Measurements from ENCODE around the gene ABCB10.
"Not testable (repeated sequence)": the region's sequence is repeated elsewhere in the genome, so short reads cannot be mapped to it uniquely, and the experiment has no call there.

ABCB10 gene

GRCh38 chr1:229531326-229531725 lies 27.2 kb downstream of the ABCB10 start:
- TF ChIP-seq Cebpa-rat (IDR thresholded peaks at IDR 0.05) = no peak
- no peaks in the 10 kb centered on the region; a peak in 3 of 22 replicates for H4K20me1 ChIP-seq
- H3K27ac ChIP-seq = no peak overlapping the region
- H3K4me1 ChIP-seq = no peaks in the 10 kb centered on the region
- no peak overlapping the region for H3K4me3 ChIP-seq
- H3K27me3 ChIP-seq = no peaks in the 10 kb centered on the region
- no peak overlapping the region for H3K9ac ChIP-seq
- H3K9me3 ChIP-seq (replicated peaks in 1 of 11) = no peaks in the 10 kb centered on the region
- H3K36me3 ChIP-seq = peaks cover 82 to 100% (median 96%) of the 10 kb centered on the region in 11 experiments
- no peak overlapping the region for H3K4me2 ChIP-seq

GRCh38 chr1:229529639-229530038 lies 28.9 kb downstream of the ABCB10 start:
- Histone ChIP-seq H3K4me1 (no peaks in the 10 kb centered on the region), H4K20me1 (no peaks in the 10 kb centered on the region; a peak in 3 of 22 replicates), H3K27ac (no peak overlapping the region), H3K36me3 (peaks cover 87 to 100% (median 96%) of the 10 kb centered on the region in 11 experiments), H3K4me3 (no peak overlapping the region), H3K27me3 (no peaks in the 10 kb centered on the region), H3K9me3 (replicated peaks in 1 of 11) (no peaks in the 10 kb centered on the region), H3K9ac (no peak overlapping the region), H3K4me2 (no peak overlapping the region)
- no peak for TF ChIP-seq Cebpa-rat (IDR thresholded peaks at IDR 0.05)

- Histone ChIP-seq H3K9ac (no peak overlapping the region), H3K4me3 (no peak overlapping the region), H3K4me1 (no peaks in the 10 kb centered on the region), H3K9me3 (replicated peaks in 1 of 11) (no peaks in the 10 kb centered on the region), H3K4me2 (no peak overlapping the region), H4K20me1 (no peaks in the 10 kb centered on the region; a peak in 3 of 22 replicates), H3K27me3 (no peaks in the 10 kb centered on the region), H3K27ac (no peak overlapping the region), H3K36me3 (peaks cover 77 to 100% (median 95%) of the 10 kb centered on the region in 11 experiments)
- no peak for TF ChIP-seq Cebpa-rat (IDR thresholded peaks at IDR 0.05)
Measured at GRCh38 chr1:229526695-229527094, 31.8 kb downstream of the ABCB10 start.

- Histone ChIP-seq H3K4me3 (no peak overlapping the region), H3K27me3 (no peaks in the 10 kb centered on the region), H3K9ac (no peak overlapping the region), H3K9me3 (replicated peaks in 1 of 11) (no peaks in the 10 kb centered on the region), H4K20me1 (no peaks in the 10 kb centered on the region; a peak in 2 of 22 replicates), H3K36me3 (peaks cover 65 to 100% (median 94%) of the 10 kb centered on the region in 11 experiments), H3K27ac (no peak overlapping the region), H3K4me1 (no peaks in the 10 kb centered on the region), H3K4me2 (no peak overlapping the region)
- no peak for TF ChIP-seq Cebpa-rat (IDR thresholded peaks at IDR 0.05)
Measured at GRCh38 chr1:229523052-229523451, 35.5 kb downstream of the ABCB10 start.

- Histone ChIP-seq H3K9me3 (replicated peaks in 1 of 11) (no peaks in the 10 kb centered on the region), H3K9ac (no peak overlapping the region), H3K27me3 (no peaks in the 10 kb centered on the region), H4K20me1 (no peaks in the 10 kb centered on the region), H3K27ac (no peak overlapping the region), H3K4me1 (peaks cover under 1 to 7% (median 4%) of the 10 kb centered on the region in 10 experiments; a peak in 18 of 20 replicates), H3K4me2 (no peak overlapping the region), H3K36me3 (peaks cover 3 to 29% (median 17%) of the 10 kb centered on the region in 11 experiments; a peak in 17 of 22 replicates), H3K4me3 (no peak overlapping the region)
- TF ChIP-seq Cebpa-rat (IDR thresholded peaks at IDR 0.05) = no peak
Measured at GRCh38 chr1:229514578-229515275, 43.8 kb downstream of the ABCB10 start.

- H3K4me1 ChIP-seq = peaks cover 21 to 29% (median 25%) of the 10 kb centered on the region in 10 experiments
- not testable (repeated sequence) for H4K20me1 ChIP-seq; H3K27ac ChIP-seq; H3K4me2 ChIP-seq; H3K36me3 ChIP-seq; H3K27me3 ChIP-seq; H3K9me3 ChIP-seq (replicated peaks in 1 of 11); H3K9ac ChIP-seq; H3K4me3 ChIP-seq
Measured at GRCh38 chr1:229511625-229512024, 46.9 kb downstream of the ABCB10 start.

GRCh38 chr1:229511201-229511600 lies 47.3 kb downstream of the ABCB10 start:
- not testable (repeated sequence) for H3K9me3 ChIP-seq (replicated peaks in 1 of 11); H3K27ac ChIP-seq; H3K27me3 ChIP-seq; H3K4me2 ChIP-seq; H3K9ac ChIP-seq; H3K4me3 ChIP-seq; H4K20me1 ChIP-seq; H3K36me3 ChIP-seq
- H3K4me1 ChIP-seq = peaks cover 25 to 34% (median 30%) of the 10 kb centered on the region in 10 experiments

- H3K4me1 ChIP-seq = peaks cover 25 to 36% (median 30%) of the 10 kb centered on the region in 10 experiments
- no peak for TF ChIP-seq Cebpa-rat (IDR thresholded peaks at IDR 0.05)
- H3K27ac ChIP-seq = peak overlapping the region in 6 of 11 experiments; percentile 86 to 95 (median 90); a peak in 10 of 22 replicates
- no peaks in the 10 kb centered on the region for H3K9me3 ChIP-seq (replicated peaks in 1 of 11)
- H3K9ac ChIP-seq = peak overlapping the region in 3 of 11 experiments; percentile 93 to 94 (median 93); a peak in 2 of 22 replicates
- H3K4me3 ChIP-seq = no peak overlapping the region
- peaks cover 0 to 11% (median 0%) of the 10 kb centered on the region in 11 experiments; a peak in 4 of 22 replicates for H4K20me1 ChIP-seq
- H3K4me2 ChIP-seq = peak overlapping the region; percentile 69 to 91 (median 85); a peak in 20 of 22 replicates
- H3K36me3 ChIP-seq = peaks cover 5 to 16% (median 10%) of the 10 kb centered on the region in 11 experiments; a peak in 18 of 22 replicates
- no peaks in the 10 kb centered on the region for H3K27me3 ChIP-seq
Measured at GRCh38 chr1:229509576-229509975, 48.9 kb downstream of the ABCB10 start.

GRCh38 chr1:229508823-229509337 lies 49.6 kb downstream of the ABCB10 start:
- Histone ChIP-seq H3K27me3 (no peaks in the 10 kb centered on the region), H3K27ac (peak overlapping the region; percentile 86 to 95 (median 91)), H3K9ac (peak overlapping the region; percentile 92 to 97 (median 93)), H4K20me1 (peaks cover 0 to 11% (median 0%) of the 10 kb centered on the region in 11 experiments; a peak in 4 of 22 replicates), H3K4me1 (peaks cover 25 to 36% (median 30%) of the 10 kb centered on the region in 10 experiments), H3K4me2 (peak overlapping the region; percentile 69 to 91 (median 85)), H3K4me3 (peak overlapping the region; percentile 80 to 100 (median 91)), H3K9me3 (replicated peaks in 1 of 11) (no peaks in the 10 kb centered on the region), H3K36me3 (peaks cover 9 to 23% (median 17%) of the 10 kb centered on the region in 11 experiments; a peak in 18 of 22 replicates)
- TF ChIP-seq Cebpa-rat (IDR thresholded peaks at IDR 0.05) = no peak
